Hematopoietic multipotent progenitor cell treated with erythropoietin and hydrocortisone succinate and interleukin-3 and kit ligand, for 15 days (in vitro differentiated cells): Measurements from ENCODE around the gene MAP3K2.
A peak's percentile ranks its signal among the peaks of the same experiment; 100 is the strongest.

Source experiments
- DNase-seq: peaks from one replicate; pipeline ENCODE4 v3.0.0-alpha.2; 2015; ENCODE audit warnings: low spot score

Gene MAP3K2

GRCh38 chr2:127348426-127349000, 39.3 kb downstream of the MAP3K2 start:
- DNase-seq = no peak

- no peak for DNase-seq
Measured at GRCh38 chr2:127347734-127348392, 39.9 kb downstream of the MAP3K2 start.

GRCh38 chr2:127347015-127347414, 40.8 kb downstream of the MAP3K2 start:
- no peak for DNase-seq

GRCh38 chr2:127343277-127343676, 44.5 kb downstream of the MAP3K2 start:
- no peak for DNase-seq

GRCh38 chr2:127342101-127342500, 45.7 kb downstream of the MAP3K2 start:
- no peak for DNase-seq

GRCh38 chr2:127332335-127332734, 55.4 kb downstream of the MAP3K2 start:
- no peak for DNase-seq

GRCh38 chr2:127330753-127331152, 57.0 kb downstream of the MAP3K2 start:
- no peak for DNase-seq

- no peak for DNase-seq
Measured at GRCh38 chr2:127326289-127326945, 61.4 kb downstream of the MAP3K2 start.

- DNase-seq = peak; percentile 48
Measured at GRCh38 chr2:127324635-127325034, 63.1 kb downstream of the MAP3K2 start.

GRCh38 chr2:127321303-127321702, 66.5 kb downstream of the MAP3K2 start:
- no peak for DNase-seq

- DNase-seq = no peak
Measured at GRCh38 chr2:127320586-127321275, 67.0 kb downstream of the MAP3K2 start.

- no peak for DNase-seq
Measured at GRCh38 chr2:127320067-127320466, 67.7 kb downstream of the MAP3K2 start.

- no peak for DNase-seq
Measured at GRCh38 chr2:127314193-127314988, 73.4 kb downstream of the MAP3K2 start.

GRCh38 chr2:127313406-127313805, 74.4 kb downstream of the MAP3K2 start:
- DNase-seq = no peak

GRCh38 chr2:127310980-127311379, 76.8 kb downstream of the MAP3K2 start:
- DNase-seq = no peak

- no peak for DNase-seq
Measured at GRCh38 chr2:127309468-127309867, 78.3 kb downstream of the MAP3K2 start.

GRCh38 chr2:127308586-127309138, 79.1 kb downstream of the MAP3K2 start:
- DNase-seq = no peak

GRCh38 chr2:127305990-127306585, 81.7 kb downstream of the MAP3K2 start:
- DNase-seq = no peak

GRCh38 chr2:127302168-127302567, 85.6 kb downstream of the MAP3K2 start:
- no peak for DNase-seq

- peak; percentile 76 for DNase-seq
Measured at GRCh38 chr2:127293748-127294562, 93.8 kb downstream of the MAP3K2 start, which contains the start of gene ERCC3. TSS of gene ERCC3 (minus strand) at chr2:127294144. CDS start at chr2:127294081, 63 bp downstream.
